Immature natural killer cell (primary cell): ENCODE data around the gene POTEC. TPM values are rescaled to one million over a fixed set of nuclear protein-coding genes. Genes with fewer than 3 reads are reported as not detected.
"Not testable (repeated sequence)": the region's sequence is repeated elsewhere in the genome, so short reads cannot be mapped to it uniquely, and the experiment has no call there.

ENCODE experiments used
- DNase-seq, 3 donors: peaks; one replicate each; pipeline ENCODE4 v3.0.0; 2022; ENCODE audit warnings: mixed read lengths in 1 of 3
- H3K27ac Mint-ChIP-seq, 6 donors: one replicate each; pipeline ENCODE4 v1.8.0; 2020; ENCODE audit warnings: mixed read lengths in 6 of 6, mild to moderate bottlenecking in 5 of 6, inconsistent platforms in 4 of 6, moderate library complexity in 3 of 6
- H3K27me3 Mint-ChIP-seq, 3 donors: one replicate each; pipeline ENCODE4 v1.8.0; 2020 to 2021; ENCODE audit warnings: low read depth in 3 of 3, mild to moderate bottlenecking in 3 of 3, mixed read lengths in 3 of 3, moderate library complexity in 3 of 3, inconsistent platforms in 1 of 3
- H3K36me3 Mint-ChIP-seq, 3 donors: one replicate each; pipeline ENCODE4 v1.8.0; 2020; ENCODE audit warnings: mixed read lengths in 3 of 3, inconsistent platforms in 2 of 3, mild to moderate bottlenecking in 2 of 3
- H3K4me1 Mint-ChIP-seq, 2 donors: one replicate each; pipeline ENCODE4 v1.8.0; 2020; ENCODE audit warnings: inconsistent platforms in 2 of 2, mild to moderate bottlenecking in 2 of 2, mixed read lengths in 2 of 2, moderate library complexity in 1 of 2
- H3K4me3 Mint-ChIP-seq, 5 donors: one replicate each; pipeline ENCODE4 v1.8.0; 2020; ENCODE audit warnings: mild to moderate bottlenecking in 5 of 5, mixed read lengths in 5 of 5, inconsistent platforms in 3 of 5, moderate library complexity in 3 of 5
- H3K9me3 Mint-ChIP-seq, 6 donors: one replicate each; pipeline ENCODE4 v1.8.0; 2020; ENCODE audit warnings: mild to moderate bottlenecking in 6 of 6, mixed read lengths in 6 of 6, inconsistent platforms in 4 of 6, moderate library complexity in 3 of 6
- polyA plus RNA-seq, 3 donors: library from polyadenylated mRNA; unstranded; fragments of 300-500 nt; fragmentation: Illumina TruSeq; gene quantifications; one replicate each; pipeline ENCODE4 v1.2.3, GENCODE V29; 2021

POTEC gene
- polyA plus RNA-seq, result not detected

DNA sequence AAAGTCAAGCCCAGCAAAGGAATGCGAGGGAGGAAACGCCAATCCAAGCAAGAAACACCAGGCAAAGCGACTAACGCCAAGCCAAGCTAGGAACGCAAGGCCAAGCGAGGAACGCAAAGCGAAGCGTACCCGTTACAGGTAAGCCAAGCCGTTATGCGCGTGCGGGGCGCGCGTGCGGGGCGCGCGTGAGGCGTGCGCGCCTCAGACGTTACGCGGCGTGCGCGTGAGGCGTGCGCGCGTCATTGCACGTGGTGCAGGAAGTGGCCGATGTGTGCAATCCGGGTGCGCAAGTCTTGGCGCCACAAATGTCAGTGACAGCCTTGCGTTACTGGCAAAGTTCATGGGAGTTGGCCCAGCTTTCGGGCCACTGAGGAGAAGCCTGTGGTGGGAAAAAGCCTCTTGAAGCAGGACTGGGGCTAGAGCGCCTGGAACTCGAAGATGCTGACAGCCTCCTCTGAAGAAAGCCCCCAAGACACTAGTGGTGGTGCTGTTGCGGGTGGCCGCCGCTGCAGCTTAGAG, at the start of gene POTEC:
Gene POTEC, minus strand, starts transcription at position 155 of the 519 bp plus-strand sequence. CDS start 454 bp downstream, outside the sequence.
- not testable (repeated sequence) for H3K4me1 Mint-ChIP-seq, H3K4me3 Mint-ChIP-seq, H3K9me3 Mint-ChIP-seq, H3K36me3 Mint-ChIP-seq, H3K27me3 Mint-ChIP-seq, DNase-seq, H3K27ac Mint-ChIP-seq

DNA sequence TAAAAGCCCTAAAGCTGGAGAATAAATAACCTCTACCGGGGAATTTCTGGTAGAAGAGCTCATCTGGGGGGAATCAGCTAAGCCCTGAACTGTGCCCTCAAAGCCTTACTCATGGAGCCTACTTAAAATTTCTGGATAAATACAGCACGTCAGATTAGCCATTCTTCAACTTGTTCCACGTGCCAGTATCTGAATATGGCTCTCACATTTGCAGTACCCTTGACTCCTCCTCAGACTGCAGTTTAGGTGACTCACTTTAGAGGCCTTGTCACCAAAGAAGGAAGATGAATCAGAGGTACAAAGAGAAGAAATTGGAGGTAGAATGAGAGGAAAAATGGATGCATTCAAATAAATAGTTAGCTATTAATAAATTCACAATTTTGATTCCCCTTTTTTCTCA, 34.6 kb upstream of the POTEC start:
- Mint-ChIP-seq H3K4me3 (no peak overlapping the region), H3K27me3 (peaks cover 0 to 5% (median 2%) of the 10 kb centered on the region in 3 donors), H3K9me3 (peaks cover 0 to 2% (median 0%) of the 10 kb centered on the region in 6 donors), H3K27ac (no peak overlapping the region), H3K4me1 (no peaks in the 10 kb centered on the region), H3K36me3 (no peaks in the 10 kb centered on the region)
- DNase-seq, result no peak

DNA sequence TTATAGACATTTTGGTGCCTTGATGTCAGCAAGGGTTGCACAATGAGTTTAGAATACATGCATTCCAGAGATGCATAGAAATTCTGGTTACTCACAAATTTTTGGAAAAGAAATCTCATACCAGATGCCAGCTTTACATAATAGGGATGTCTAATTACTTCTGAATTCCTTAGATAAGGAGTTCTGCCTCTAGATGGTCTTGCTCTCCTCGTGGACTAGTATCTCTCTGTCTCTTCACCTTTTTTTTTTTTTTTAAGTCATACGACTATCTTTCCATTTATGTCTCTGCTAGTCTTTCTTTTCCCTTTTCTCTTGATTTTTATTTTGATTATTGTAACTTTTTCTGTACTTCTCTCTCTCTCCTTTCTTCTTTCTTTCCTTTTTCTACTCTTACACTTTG, 16.1 kb upstream of the POTEC start:
- not testable (repeated sequence) for H3K4me1 Mint-ChIP-seq, H3K27ac Mint-ChIP-seq, DNase-seq, H3K36me3 Mint-ChIP-seq, H3K4me3 Mint-ChIP-seq, H3K9me3 Mint-ChIP-seq
- H3K27me3 Mint-ChIP-seq, result peaks cover 0 to 14% (median 2%) of the 10 kb centered on the region in 3 donors

DNA sequence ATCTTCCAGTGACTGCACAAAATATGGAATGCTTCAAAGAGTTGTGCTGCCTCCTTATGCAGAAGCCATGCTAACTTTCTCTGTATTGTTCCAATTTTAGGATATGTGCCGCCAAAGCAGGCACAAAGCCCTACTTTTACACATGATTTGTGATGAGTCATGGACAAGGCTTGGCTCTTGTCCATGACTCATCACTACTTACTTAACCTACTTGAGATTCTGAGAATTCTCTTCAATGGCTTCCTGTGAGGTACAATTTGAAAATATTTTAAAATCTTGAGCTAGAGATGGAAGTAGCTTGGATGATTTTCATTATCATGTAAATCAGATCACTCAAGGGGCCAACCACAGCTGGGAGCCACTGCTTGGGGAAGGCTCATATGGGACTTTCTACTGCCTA, 11.7 kb downstream of the POTEC start:
- H3K27me3 Mint-ChIP-seq, H3K4me3 Mint-ChIP-seq, H3K4me1 Mint-ChIP-seq, DNase-seq, H3K36me3 Mint-ChIP-seq, H3K27ac Mint-ChIP-seq, H3K9me3 Mint-ChIP-seq: not testable (repeated sequence)

DNA sequence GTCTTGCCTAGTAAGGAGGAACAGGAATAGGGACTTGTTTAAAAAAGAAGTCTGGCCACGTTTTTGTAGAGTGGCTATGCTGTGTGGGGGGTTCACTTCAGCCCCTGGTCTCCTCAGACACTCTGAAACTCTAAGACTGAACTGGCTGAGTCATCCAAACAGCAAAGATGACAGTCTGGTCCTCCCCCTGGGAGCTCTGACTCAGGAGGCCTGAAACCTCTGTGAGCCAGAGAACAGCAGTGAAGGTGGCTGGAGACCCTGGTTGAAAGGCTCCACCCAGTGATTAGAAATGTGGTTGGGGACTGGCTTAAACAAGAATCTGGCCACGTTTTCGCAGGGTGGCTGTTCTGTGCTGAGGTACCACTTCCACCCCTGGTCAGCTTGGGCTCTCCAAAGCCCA, 32.7 kb downstream of the POTEC start:
- not testable (repeated sequence) for H3K27ac Mint-ChIP-seq, H3K4me3 Mint-ChIP-seq, H3K27me3 Mint-ChIP-seq, DNase-seq, H3K4me1 Mint-ChIP-seq, H3K9me3 Mint-ChIP-seq, H3K36me3 Mint-ChIP-seq

DNA sequence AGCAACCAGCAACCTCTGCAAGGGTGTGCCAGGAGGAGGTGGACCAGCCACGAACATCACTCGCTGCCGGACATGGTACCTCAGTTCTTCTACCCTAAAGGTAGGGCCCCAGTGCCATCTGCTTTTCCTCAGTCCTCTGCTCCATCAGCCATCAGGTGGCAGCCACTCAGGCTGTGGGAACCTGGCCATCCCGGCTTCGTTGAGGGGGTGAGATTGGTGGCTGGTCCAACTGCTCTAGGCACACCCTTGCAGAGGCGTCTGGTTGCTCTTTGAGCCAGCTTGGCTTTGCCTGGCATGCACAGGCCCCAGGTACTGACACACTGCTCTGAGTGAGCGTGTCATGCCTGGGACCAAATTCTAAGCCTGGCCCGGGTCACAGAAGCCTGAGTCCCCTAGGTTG, 39.7 kb downstream of the POTEC start:
- not testable (repeated sequence) for H3K4me3 Mint-ChIP-seq, H3K36me3 Mint-ChIP-seq, H3K27ac Mint-ChIP-seq, H3K9me3 Mint-ChIP-seq, H3K4me1 Mint-ChIP-seq, H3K27me3 Mint-ChIP-seq, DNase-seq

DNA sequence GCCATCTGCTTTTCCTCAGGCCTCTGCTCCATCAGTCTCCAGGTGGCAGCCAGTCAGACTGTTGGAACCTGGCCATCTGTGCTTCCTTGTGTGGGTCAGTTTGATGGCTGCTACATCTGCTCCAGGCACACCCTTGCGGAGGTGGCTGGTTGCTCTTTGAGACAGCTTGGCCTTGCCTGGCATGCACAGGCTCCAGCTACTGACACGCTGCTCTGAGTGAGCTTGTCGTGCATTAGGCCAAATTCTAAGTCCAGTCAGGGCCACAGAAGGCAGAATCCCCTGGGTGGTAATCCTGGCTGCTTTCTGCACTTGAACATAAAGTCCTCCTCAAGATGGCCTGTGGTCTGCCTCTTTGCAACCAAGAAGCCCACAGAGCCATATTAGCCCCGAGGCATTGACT, 41.5 kb downstream of the POTEC start:
- H3K4me3 Mint-ChIP-seq, H3K27ac Mint-ChIP-seq, H3K9me3 Mint-ChIP-seq: not testable (repeated sequence)

DNA sequence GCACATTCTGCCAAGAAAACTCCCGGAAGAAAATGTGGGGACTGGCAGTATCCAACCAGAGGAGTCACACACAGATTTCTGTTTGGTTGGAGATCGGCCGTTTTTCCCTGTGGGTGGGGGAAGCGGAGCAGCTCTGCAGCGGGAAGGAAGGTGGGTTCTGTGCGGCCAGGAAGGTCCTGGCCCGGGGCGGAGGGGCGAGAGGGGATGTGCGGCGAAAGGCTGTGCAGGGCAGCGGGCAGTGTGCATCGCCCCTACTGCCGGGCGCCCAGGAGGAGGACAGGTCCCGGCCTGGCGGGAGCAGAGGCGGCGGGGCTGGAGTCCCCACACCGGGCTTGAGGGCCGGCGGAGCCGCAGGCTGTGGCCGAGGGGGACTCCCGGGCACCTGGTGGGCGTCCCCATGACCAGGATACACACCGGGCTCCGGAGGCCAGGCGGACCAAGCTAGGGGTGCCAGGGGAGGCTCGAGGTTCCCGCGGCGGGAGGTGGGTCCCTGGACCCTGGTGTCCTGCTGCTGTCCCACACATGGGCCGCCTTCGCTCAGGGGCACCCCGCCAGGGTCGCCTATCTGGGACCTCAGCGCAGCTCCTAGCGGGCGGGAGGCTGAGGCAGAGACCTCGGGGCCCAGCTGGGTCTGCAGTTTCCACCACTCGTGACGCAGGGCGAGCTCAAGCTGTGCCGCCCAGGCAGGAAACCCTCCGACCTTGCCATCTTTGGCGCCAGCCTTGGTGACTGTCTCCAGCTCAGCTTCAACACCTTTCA, 54.0 kb downstream of the POTEC start:
- H3K4me3 Mint-ChIP-seq, H3K9me3 Mint-ChIP-seq, H3K4me1 Mint-ChIP-seq, H3K36me3 Mint-ChIP-seq, H3K27me3 Mint-ChIP-seq, DNase-seq, H3K27ac Mint-ChIP-seq: not testable (repeated sequence)

More for the DNA sequence above, 41.5 kb downstream of the POTEC start:
- not testable (repeated sequence) for H3K27me3 Mint-ChIP-seq, DNase-seq, H3K36me3 Mint-ChIP-seq, H3K4me1 Mint-ChIP-seq

DNA sequence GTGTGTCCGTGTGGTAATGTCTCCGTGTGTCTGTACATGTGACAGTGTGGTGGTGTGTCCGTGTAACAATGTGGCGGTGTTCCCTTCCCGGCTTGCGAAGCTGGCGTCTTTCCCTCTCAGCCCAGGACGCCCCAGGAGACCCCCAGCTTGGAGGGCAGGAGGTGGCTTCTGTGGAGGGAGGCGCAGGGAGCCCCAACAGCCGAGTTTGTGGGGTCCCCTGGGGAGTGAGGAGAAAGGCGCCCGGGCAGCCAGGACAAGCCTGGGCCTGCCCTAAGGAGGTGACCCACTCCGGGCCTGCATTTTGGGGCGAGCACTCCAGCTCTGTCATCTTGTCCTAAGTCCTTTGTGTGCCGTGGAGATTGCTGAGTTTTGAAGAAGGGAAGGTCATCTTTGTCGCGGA, 54.6 kb downstream of the POTEC start:
- not testable (repeated sequence) for DNase-seq, H3K36me3 Mint-ChIP-seq, H3K27ac Mint-ChIP-seq, H3K9me3 Mint-ChIP-seq, H3K27me3 Mint-ChIP-seq, H3K4me1 Mint-ChIP-seq, H3K4me3 Mint-ChIP-seq

DNA sequence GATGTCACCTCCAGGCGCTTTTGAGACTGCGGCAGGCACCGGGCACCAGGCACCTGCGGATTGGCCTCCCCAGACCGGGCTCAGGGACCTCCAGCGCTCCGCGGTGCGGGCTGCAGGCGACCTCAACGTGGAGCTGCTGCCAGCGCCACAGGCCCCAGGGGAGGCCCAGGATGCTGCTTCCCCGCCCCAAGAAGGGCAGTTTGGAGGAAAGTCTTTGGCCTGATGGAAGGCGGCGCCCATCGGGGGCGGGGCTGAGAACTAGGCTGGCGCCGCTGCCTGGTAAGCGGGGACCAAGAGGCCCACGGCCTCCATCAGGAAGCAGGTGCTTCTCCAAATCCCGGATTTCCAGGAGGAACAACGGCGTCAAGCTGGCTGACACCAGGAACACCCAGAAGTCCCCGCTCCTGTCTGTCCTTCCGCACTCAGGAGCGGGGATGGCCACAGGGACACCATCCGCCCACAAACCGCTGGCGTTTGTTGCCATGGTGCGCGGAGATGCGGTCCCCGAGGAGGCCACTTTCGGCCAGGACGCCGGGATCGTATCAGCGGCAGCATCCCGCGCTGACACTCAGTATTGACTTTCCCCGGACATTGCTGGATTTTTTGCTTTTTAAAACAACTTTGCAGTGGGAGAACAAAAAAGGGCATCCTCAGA, 56.3 kb downstream of the POTEC start:
- H3K4me1 Mint-ChIP-seq, DNase-seq, H3K4me3 Mint-ChIP-seq, H3K36me3 Mint-ChIP-seq, H3K27ac Mint-ChIP-seq, H3K27me3 Mint-ChIP-seq, H3K9me3 Mint-ChIP-seq: not testable (repeated sequence)

DNA sequence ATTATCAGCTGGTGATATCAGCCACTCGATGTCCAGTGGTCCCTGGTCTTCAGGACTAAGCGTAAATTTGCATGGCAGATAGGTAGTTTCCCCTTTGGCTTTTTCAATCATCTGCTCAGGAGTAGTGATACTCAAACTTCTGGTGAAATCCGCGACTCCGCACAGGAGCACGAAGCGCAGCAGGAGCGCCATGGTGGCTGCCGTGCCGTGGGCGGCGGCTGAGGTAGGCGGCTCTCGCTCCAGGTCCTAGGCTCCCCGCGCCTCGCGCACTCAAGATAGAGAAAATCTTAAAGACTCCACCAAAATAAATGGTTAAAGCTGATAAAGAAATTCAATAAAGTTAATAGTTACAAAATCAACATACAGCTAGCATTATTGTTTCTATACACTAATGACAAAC, 64.3 kb downstream of the POTEC start:
- H3K9me3 Mint-ChIP-seq, H3K27me3 Mint-ChIP-seq, H3K4me1 Mint-ChIP-seq, DNase-seq, H3K36me3 Mint-ChIP-seq, H3K27ac Mint-ChIP-seq, H3K4me3 Mint-ChIP-seq: not testable (repeated sequence)

DNA sequence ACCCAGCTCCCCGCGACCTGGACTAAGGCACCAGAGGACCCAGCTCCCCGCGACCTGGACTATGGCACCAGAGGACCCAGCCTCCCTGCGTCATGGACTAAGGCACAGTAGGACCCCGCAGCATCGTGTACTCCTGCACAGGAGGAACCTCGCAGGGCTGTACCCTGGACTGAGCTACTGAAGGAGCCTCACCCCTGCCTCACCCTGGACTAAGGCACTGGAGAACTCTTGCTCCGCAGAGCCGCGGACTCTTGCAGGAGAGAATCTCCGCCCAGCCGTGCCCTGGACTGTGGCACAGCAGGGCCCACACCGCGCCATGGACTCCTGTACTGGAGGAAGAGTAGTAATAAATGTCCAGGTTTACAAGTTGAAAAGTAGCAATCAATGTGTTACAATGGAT, 67.9 kb downstream of the POTEC start:
- H3K27ac Mint-ChIP-seq, DNase-seq, H3K36me3 Mint-ChIP-seq, H3K4me3 Mint-ChIP-seq, H3K27me3 Mint-ChIP-seq, H3K9me3 Mint-ChIP-seq, H3K4me1 Mint-ChIP-seq: not testable (repeated sequence)

DNA sequence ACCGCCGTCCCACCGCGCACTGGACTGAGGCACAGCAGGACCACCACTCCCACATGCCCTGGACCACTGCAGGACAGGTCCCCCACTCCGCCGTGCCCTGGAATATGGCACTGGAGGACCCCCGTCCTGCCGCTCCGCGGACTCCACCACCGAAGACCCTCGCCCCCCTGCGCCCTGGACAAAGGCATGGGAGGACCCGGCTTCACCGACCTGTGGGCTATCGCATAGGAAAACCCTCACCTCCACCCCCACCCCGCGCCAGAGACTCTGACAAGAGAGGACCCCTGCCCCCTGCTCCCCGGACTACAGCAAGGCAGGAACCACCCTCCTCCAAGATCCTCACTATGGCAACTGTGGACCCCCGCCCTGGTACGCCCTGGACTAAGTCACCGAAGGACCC, 68.6 kb downstream of the POTEC start:
- not testable (repeated sequence) for H3K36me3 Mint-ChIP-seq, H3K27me3 Mint-ChIP-seq, H3K9me3 Mint-ChIP-seq, H3K4me1 Mint-ChIP-seq, H3K27ac Mint-ChIP-seq, DNase-seq, H3K4me3 Mint-ChIP-seq

DNA sequence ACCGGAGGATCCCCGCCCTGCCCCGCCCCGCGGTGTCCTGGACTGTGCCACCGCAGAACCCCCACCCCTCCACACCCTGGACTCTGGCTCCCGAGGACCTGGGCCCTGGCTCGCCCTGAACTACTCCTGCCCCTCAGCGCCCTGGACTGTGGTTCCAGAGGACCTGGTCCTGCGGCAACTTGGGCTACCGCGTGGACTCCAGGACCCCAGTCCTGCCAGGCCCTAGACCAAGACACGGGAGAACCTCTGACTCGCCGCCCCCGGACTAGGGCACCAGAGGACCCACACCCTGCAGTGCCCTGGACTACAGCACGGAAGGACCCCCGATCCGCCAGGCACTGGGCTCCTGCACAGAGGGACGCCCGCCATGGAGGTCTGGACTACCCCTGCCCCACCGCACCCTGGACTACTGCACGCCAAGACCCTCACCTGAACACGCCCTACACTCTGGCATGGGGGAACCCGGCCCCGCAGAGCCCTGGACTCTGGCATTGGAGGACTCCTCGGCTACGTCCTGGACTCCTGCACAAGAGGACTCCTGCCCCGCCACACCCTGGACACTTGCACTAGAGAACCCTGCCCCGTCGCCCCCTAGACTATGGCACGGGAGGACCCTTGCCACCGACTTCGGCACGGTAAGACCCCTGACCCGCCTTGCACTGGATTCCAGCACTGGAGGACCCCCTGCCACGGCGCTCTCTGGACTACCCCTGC, 69.2 kb downstream of the POTEC start:
- H3K4me1 Mint-ChIP-seq, DNase-seq, H3K27ac Mint-ChIP-seq, H3K4me3 Mint-ChIP-seq, H3K9me3 Mint-ChIP-seq, H3K27me3 Mint-ChIP-seq, H3K36me3 Mint-ChIP-seq: not testable (repeated sequence)
